ENCODE data around the gene GAK. TPM values are rescaled to one million over a fixed set of nuclear protein-coding genes. Genes with fewer than 3 reads are reported as not detected.
"Not testable (repeated sequence)": the region's sequence is repeated elsewhere in the genome, so short reads cannot be mapped to it uniquely, and the experiment has no call there.

The GAK gene
- total RNA-seq, 4 donors from 2014 or later, result 70.1 to 95.3 (median 78.1) TPM

- no peaks in the 10 kb centered on the region for H3K27me3 ChIP-seq
- peaks cover 0 to 59% (median 20%) of the 10 kb centered on the region in 3 donors for H3K4me1 ChIP-seq
- H3K27ac ChIP-seq, result peak overlapping the region; percentile 40 to 92 (median 90)
- no peak for ATAC-seq
- TF ChIP-seq POLR2AphosphoS5 (IDR thresholded peaks at IDR 0.05), result no peak
- TF ChIP-seq POLR2A (IDR thresholded peaks at IDR 0.05), result no peak
- TF ChIP-seq EP300 (IDR thresholded peaks at IDR 0.05), result no peak
- 0 to 7% methylated on average over 1 to 2 of the region's 11 CpGs for WGBS, 2 donors (ENCODE audit: low coverage in 1 of 2)
- peak overlapping the region; percentile 77 to 100 for H3K4me3 ChIP-seq
- H3K36me3 ChIP-seq, result no peaks in the 10 kb centered on the region
- no peaks in the 10 kb centered on the region for H3K9me3 ChIP-seq
Measured at GRCh38 chr4:932713-933070, 576 bp upstream of the GAK start.

GRCh38 chr4:931194-931959, 739 bp downstream of the GAK start:
- Histone ChIP-seq H3K4me1 (peaks cover 0 to 64% (median 21%) of the 10 kb centered on the region in 3 donors), H3K4me3 (peak overlapping the region; percentile 77 to 100)
- no peak for TF ChIP-seq POLR2A (IDR thresholded peaks at IDR 0.05)
- no peak for TF ChIP-seq POLR2AphosphoS5 (IDR thresholded peaks at IDR 0.05)
- TF ChIP-seq EP300 (IDR thresholded peaks at IDR 0.05), result no peak
- no peak for TF ChIP-seq CTCF (IDR thresholded peaks at IDR 0.05)

GRCh38 chr4:930827-931193, 1.3 kb downstream of the GAK start:
- WGBS, 2 donors (ENCODE audit: low coverage in 1 of 2), result 38 to 64% methylated on average over 4 to 6 of the region's 7 CpGs

More at GRCh38 chr4:931194-931959, 739 bp downstream of the GAK start:
- H3K27me3 ChIP-seq, result no peaks in the 10 kb centered on the region
- WGBS, 2 donors (ENCODE audit: low coverage in 1 of 2), result 0 to 3% methylated on average over 3 to 13 of the region's 31 CpGs
- no peak for ATAC-seq
- peak overlapping the region; percentile 66 to 92 (median 90) for H3K27ac ChIP-seq
- no peaks in the 10 kb centered on the region for H3K9me3 ChIP-seq
- no peaks in the 10 kb centered on the region for H3K36me3 ChIP-seq

GRCh38 chr4:930028-930551, 2.0 kb downstream of the GAK start:
- 31 to 43% methylated on average over 3 of the region's 3 CpGs for WGBS, 2 donors (ENCODE audit: low coverage in 1 of 2)
- H3K27ac ChIP-seq, result no peak overlapping the region
- H3K4me1 ChIP-seq, result peaks cover 0 to 76% (median 23%) of the 10 kb centered on the region in 3 donors
- no peaks in the 10 kb centered on the region for H3K27me3 ChIP-seq
- H3K36me3 ChIP-seq, result no peaks in the 10 kb centered on the region
- no peak for ATAC-seq
- TF ChIP-seq CTCF (IDR thresholded peaks at IDR 0.05) (no peak), EP300 (IDR thresholded peaks at IDR 0.05) (no peak), POLR2AphosphoS5 (IDR thresholded peaks at IDR 0.05) (no peak), POLR2A (IDR thresholded peaks at IDR 0.05) (no peak)
- no peaks in the 10 kb centered on the region for H3K9me3 ChIP-seq
- peak overlapping the region in 1 of 2 donors; percentile 100 for H3K4me3 ChIP-seq

More at GRCh38 chr4:930827-931193, 1.3 kb downstream of the GAK start:
- ATAC-seq, result no peak
- TF ChIP-seq CTCF (IDR thresholded peaks at IDR 0.05) (no peak), POLR2AphosphoS5 (IDR thresholded peaks at IDR 0.05) (no peak), POLR2A (IDR thresholded peaks at IDR 0.05) (no peak), EP300 (IDR thresholded peaks at IDR 0.05) (no peak)
- H3K9me3 ChIP-seq, result no peaks in the 10 kb centered on the region
- H3K36me3 ChIP-seq, result no peaks in the 10 kb centered on the region
- peak overlapping the region in 1 of 4 donors; percentile 90 for H3K27ac ChIP-seq
- H3K4me1 ChIP-seq, result peaks cover 0 to 70% (median 21%) of the 10 kb centered on the region in 3 donors
- H3K27me3 ChIP-seq, result no peaks in the 10 kb centered on the region
- H3K4me3 ChIP-seq, result peak overlapping the region in 1 of 2 donors; percentile 100

- peaks cover 0 to 79% (median 24%) of the 10 kb centered on the region in 3 donors for H3K4me1 ChIP-seq
- WGBS, 2 donors (ENCODE audit: low coverage in 1 of 2), result 50 to 86% methylated on average over 2 to 9 of the region's 17 CpGs
- TF ChIP-seq EP300 (IDR thresholded peaks at IDR 0.05) (no peak), CTCF (IDR thresholded peaks at IDR 0.05) (no peak), POLR2A (IDR thresholded peaks at IDR 0.05) (no peak), POLR2AphosphoS5 (IDR thresholded peaks at IDR 0.05) (no peak)
Measured at GRCh38 chr4:929096-929765, 2.9 kb downstream of the GAK start.

GRCh38 chr4:927566-927965, 4.5 kb downstream of the GAK start:
- ATAC-seq, H3K4me3 ChIP-seq, H3K36me3 ChIP-seq, H3K27ac ChIP-seq, H3K9me3 ChIP-seq, H3K27me3 ChIP-seq: not testable (repeated sequence)
- H3K4me1 ChIP-seq, result peaks cover 0 to 62% (median 18%) of the 10 kb centered on the region in 3 donors
- no CpG with 5 or more reads among the region's 21 CpGs for WGBS, 2 donors (ENCODE audit: low coverage in 1 of 2)

More at GRCh38 chr4:929096-929765, 2.9 kb downstream of the GAK start:
- H3K27ac ChIP-seq, result no peak overlapping the region
- H3K4me3 ChIP-seq, result no peak overlapping the region
- H3K27me3 ChIP-seq, result no peaks in the 10 kb centered on the region
- no peaks in the 10 kb centered on the region for H3K36me3 ChIP-seq
- ATAC-seq, result no peak
- H3K9me3 ChIP-seq, result no peaks in the 10 kb centered on the region

Data from gastroesophageal sphincter (tissue), 4 donors.